IPS-15b (cell line): ENCODE data around the gene SETD4.

Experiments used
- H3K27me3 ChIP-seq: one replicate; pipeline ENCODE4 v1.6.1; 2013; ENCODE audit warnings: low read length; ENCODE audit not compliant: control insufficient read depth, insufficient read depth
- H3K36me3 ChIP-seq: one replicate; pipeline ENCODE4 v1.6.1; 2013; ENCODE audit warnings: low read length; ENCODE audit not compliant: control insufficient read depth, insufficient read depth
- H3K4me1 ChIP-seq: one replicate; pipeline ENCODE4 v1.6.1; 2013; ENCODE audit warnings: mild to moderate bottlenecking, low read length; ENCODE audit not compliant: control insufficient read depth, insufficient read depth
- H3K4me3 ChIP-seq: one replicate; pipeline ENCODE4 v1.5.1; 2013; ENCODE audit warnings: low read depth, low read length
- H3K9ac ChIP-seq: one replicate; pipeline ENCODE4 v1.6.1; 2013; ENCODE audit warnings: low read depth, mild to moderate bottlenecking, low read length
- H3K9me3 ChIP-seq: one replicate; pipeline ENCODE4 v1.6.1; 2013; ENCODE audit warnings: mild to moderate bottlenecking, low read length; ENCODE audit not compliant: control insufficient read depth, insufficient read depth

SETD4 gene

GRCh38 chr21:36022427-36023091 is 37.8 kb downstream of the SETD4 start:
- no peak overlapping the region for H3K4me3 ChIP-seq

GRCh38 chr21:36021251-36021837 is 39.0 kb downstream of the SETD4 start:
- no peak overlapping the region for H3K9ac ChIP-seq
- H3K36me3 ChIP-seq: no peaks in the 10 kb centered on the region
- H3K4me3 ChIP-seq: no peak overlapping the region
- no peaks in the 10 kb centered on the region for H3K4me1 ChIP-seq
- no peaks in the 10 kb centered on the region for H3K9me3 ChIP-seq
- no peaks in the 10 kb centered on the region for H3K27me3 ChIP-seq

More at GRCh38 chr21:36022427-36023091, 37.8 kb downstream of the SETD4 start:
- Histone ChIP-seq H3K9ac (no peak overlapping the region), H3K9me3 (no peaks in the 10 kb centered on the region), H3K27me3 (no peaks in the 10 kb centered on the region), H3K36me3 (no peaks in the 10 kb centered on the region), H3K4me1 (no peaks in the 10 kb centered on the region)

DNA sequence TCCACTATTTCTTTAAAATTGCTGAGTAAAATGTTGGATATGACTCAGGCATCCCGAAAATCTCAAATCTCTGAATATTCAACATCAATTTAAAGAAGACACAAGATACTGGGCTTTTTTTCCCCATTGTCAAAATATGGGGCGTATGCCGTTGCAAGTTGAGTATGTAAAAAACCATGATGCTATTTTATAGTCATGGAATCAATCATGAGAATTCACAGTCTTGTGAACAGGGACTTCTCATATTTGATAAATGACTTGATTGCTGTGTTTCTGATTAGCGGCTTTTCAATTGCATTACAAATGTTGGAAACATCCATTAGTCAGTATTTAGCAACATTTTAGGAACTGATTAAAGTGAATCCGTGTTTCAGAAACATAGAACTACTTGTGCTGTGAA is 45.3 kb downstream of the SETD4 start:
- Histone ChIP-seq H3K27me3 (no peaks in the 10 kb centered on the region), H3K4me3 (no peak overlapping the region), H3K9ac (no peak overlapping the region), H3K36me3 (no peaks in the 10 kb centered on the region), H3K4me1 (no peaks in the 10 kb centered on the region), H3K9me3 (no peaks in the 10 kb centered on the region)

DNA sequence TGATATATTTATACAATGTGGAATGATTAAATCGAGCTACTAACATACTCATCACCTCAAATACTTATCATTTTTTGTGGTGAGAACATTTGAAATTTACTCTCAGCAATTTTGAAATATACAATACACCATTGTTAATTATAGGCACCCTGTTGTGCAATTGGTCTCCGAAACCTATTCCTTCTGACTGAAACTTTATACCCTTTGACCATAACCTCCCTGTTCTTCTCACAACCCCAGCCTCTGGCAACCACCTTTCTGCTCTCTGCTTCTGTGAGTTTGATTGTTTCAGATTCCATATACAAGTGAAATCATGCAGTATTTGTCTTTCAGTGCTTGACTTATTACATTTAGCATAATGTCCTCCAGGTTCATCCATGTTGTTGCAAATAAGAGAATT is 49.5 kb downstream of the SETD4 start:
- Histone ChIP-seq H3K36me3 (no peaks in the 10 kb centered on the region), H3K27me3 (no peaks in the 10 kb centered on the region), H3K9ac (no peak overlapping the region), H3K4me3 (no peak overlapping the region), H3K4me1 (no peaks in the 10 kb centered on the region), H3K9me3 (no peaks in the 10 kb centered on the region)

DNA sequence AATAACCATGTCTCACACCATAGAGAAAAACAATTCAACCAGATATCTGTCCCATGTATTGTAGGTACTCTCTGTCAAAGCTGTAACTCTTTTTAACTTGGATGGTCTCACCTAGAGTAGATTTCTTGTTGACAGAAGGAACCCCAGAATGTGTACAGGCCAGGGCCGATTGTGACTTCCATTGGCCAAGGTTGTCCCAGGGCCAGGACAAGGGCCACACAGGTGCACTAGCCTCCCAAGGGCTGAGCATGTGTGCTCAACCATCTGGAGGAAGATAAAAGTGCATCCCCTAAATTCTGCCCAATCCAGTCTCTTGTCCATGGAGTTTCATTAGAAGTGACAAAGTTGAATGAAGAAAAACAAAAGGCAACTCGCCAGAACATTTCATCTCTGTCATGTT is 51.8 kb downstream of the SETD4 start:
- H3K27me3 ChIP-seq: no peaks in the 10 kb centered on the region
- H3K4me3 ChIP-seq: no peak overlapping the region
- H3K36me3 ChIP-seq: no peaks in the 10 kb centered on the region
- H3K9ac ChIP-seq: no peak overlapping the region
- H3K4me1 ChIP-seq: no peaks in the 10 kb centered on the region
- H3K9me3 ChIP-seq: peaks cover 7% of the 10 kb centered on the region

DNA sequence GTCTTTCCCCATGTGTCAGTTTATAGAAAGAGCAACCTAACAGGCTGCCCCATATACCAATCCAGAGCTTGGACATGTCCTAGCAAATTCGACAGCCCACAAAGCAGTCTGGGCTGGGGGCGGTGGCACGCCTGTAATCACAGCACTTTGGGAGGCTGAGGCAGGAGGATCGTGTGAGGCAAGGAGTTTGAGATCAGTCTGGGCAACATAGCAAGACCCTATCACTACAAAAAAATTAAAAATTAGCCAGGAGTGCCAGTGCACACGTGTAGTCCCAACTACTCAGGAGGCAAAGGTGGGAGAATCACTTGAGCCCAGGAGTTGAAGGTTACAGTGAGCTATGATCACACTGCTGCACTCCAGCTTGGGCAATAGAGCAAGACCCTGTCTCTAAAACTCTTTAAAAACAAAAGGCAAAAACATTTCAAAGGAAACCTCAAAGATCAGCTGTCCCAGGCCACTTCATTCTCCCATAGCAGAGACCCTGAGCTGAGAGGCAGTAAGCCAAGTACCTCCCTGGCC is 54.4 kb downstream of the SETD4 start:
- no peaks in the 10 kb centered on the region for H3K27me3 ChIP-seq

GRCh38 chr21:36005018-36005417 is 55.3 kb downstream of the SETD4 start:
- Histone ChIP-seq H3K27me3 (no peaks in the 10 kb centered on the region), H3K36me3 (no peaks in the 10 kb centered on the region), H3K4me1 (no peaks in the 10 kb centered on the region), H3K9ac (no peak overlapping the region), H3K4me3 (no peak overlapping the region), H3K9me3 (peaks cover 10% of the 10 kb centered on the region)

More for the DNA sequence above, 54.4 kb downstream of the SETD4 start:
- peaks cover 10% of the 10 kb centered on the region for H3K9me3 ChIP-seq
- H3K4me3 ChIP-seq: no peak overlapping the region
- H3K9ac ChIP-seq: no peak overlapping the region
- H3K36me3 ChIP-seq: no peaks in the 10 kb centered on the region
- H3K4me1 ChIP-seq: no peaks in the 10 kb centered on the region

DNA sequence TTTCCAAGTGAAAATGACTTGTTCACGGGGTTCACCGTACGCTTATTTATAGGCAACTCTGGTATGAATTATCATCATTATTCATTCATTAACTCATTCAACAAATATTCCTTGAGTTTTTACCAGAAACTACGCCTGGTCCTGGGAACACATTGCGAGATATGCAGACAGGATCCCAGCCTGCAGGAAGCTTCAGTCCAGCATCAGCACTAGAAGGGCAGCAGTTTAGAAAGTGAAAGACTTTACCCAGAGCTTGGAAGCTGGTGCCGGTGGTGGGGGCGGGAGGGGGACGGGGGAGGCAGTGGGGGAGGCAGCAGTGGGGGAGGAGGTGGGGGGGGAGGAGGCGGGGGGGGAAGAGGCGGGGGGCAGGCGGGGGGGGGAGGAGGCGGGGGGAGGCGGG is 55.9 kb downstream of the SETD4 start:
- Histone ChIP-seq H3K9me3 (peaks cover 10% of the 10 kb centered on the region), H3K9ac (no peak overlapping the region), H3K4me1 (no peaks in the 10 kb centered on the region), H3K36me3 (no peaks in the 10 kb centered on the region), H3K4me3 (no peak overlapping the region), H3K27me3 (no peaks in the 10 kb centered on the region)

DNA sequence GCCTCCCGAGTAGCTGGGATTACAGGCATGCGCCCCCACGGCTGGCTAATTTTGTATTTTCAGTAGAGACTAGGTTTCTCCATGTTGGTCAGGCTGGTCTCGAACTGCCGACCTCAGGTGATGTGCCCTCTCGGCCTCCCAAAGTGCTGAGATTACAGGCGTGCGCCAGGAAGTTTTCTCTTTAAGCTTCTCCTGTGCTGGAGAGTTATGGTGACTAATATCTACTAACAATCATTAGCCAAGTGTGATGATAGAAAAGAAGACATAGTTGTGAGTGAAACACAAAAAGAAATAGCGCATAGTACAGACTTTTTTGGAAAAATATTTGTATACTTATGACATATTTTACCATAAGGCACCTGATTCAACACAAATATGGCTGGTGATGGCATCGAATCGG is 56.5 kb downstream of the SETD4 start:
- H3K9me3 ChIP-seq: peaks cover 10% of the 10 kb centered on the region
- H3K27me3 ChIP-seq: no peaks in the 10 kb centered on the region
- H3K9ac ChIP-seq: no peak overlapping the region
- H3K4me3 ChIP-seq: no peak overlapping the region
- no peaks in the 10 kb centered on the region for H3K36me3 ChIP-seq
- H3K4me1 ChIP-seq: no peaks in the 10 kb centered on the region

DNA sequence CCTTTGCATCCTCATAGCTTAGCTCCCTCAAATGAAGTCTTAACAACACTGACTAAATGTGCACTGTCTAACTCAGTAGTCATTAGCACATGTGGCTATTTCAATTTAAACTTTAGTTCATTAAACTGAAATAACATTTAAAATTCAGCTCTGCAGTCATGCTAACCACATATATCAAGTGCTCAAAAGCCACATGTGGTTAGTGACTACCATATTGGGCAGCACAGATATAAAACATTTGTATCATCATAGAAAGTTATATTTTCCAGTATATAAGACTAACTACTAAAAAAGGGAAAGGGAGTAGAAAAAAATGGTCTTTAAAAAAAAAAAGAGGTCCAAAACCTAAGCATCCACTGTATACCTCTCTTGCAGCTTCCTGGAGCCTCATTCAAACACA is 64.1 kb downstream of the SETD4 start:
- no peaks in the 10 kb centered on the region for H3K9me3 ChIP-seq
- H3K4me3 ChIP-seq: no peak overlapping the region
- no peaks in the 10 kb centered on the region for H3K36me3 ChIP-seq
- H3K27me3 ChIP-seq: no peaks in the 10 kb centered on the region
- H3K9ac ChIP-seq: no peak overlapping the region
- no peaks in the 10 kb centered on the region for H3K4me1 ChIP-seq

DNA sequence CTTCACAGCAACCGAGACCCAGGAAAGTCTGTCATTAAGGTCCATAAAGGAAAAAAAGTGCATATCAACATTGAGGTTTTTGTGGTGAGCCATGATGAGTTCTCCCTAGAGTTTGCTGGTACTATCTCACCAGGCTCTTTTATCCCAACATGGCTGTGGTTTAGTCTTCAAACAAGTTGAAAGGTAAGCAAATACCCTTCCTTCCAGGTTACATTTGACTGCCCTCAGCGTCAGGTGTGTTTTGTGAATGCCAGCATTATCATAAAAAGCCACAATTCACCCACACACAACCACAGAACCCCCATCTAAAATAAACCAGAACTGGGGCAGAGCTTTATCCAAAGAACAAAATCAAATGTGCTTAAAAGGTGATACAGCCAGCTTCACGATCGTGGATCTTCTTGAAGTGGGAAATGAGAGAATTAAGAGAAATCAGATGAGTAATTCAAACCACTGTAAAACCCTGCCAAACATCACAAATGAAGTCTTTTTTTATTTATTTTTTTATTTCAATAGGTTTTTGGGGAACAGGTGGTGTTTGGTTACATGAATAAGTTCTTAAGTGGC is 64.7 kb downstream of the SETD4 start:
- Histone ChIP-seq H3K36me3 (no peaks in the 10 kb centered on the region), H3K27me3 (no peaks in the 10 kb centered on the region), H3K4me3 (no peak overlapping the region), H3K9me3 (no peaks in the 10 kb centered on the region), H3K9ac (no peak overlapping the region), H3K4me1 (no peaks in the 10 kb centered on the region)

- Histone ChIP-seq H3K4me3 (no peak overlapping the region), H3K9me3 (no peaks in the 10 kb centered on the region), H3K4me1 (no peaks in the 10 kb centered on the region), H3K27me3 (no peaks in the 10 kb centered on the region), H3K36me3 (no peaks in the 10 kb centered on the region), H3K9ac (no peak overlapping the region)
Measured at GRCh38 chr21:35994613-35995012, 65.7 kb downstream of the SETD4 start.
